ENCODE results near the gene MISP3.
A peak's percentile ranks its signal among the peaks of the same experiment; 100 is the strongest.

The MISP3 gene

GRCh38 chr19:14066134-14066533 is 6.5 kb upstream of the MISP3 start:
- DNase-seq (ENCODE audit: low read depth), result no peak
- H3K4me3 ChIP-seq (ENCODE audit: low read depth, low read length), result no peak overlapping the region
- TF ChIP-seq, protein P1, sequence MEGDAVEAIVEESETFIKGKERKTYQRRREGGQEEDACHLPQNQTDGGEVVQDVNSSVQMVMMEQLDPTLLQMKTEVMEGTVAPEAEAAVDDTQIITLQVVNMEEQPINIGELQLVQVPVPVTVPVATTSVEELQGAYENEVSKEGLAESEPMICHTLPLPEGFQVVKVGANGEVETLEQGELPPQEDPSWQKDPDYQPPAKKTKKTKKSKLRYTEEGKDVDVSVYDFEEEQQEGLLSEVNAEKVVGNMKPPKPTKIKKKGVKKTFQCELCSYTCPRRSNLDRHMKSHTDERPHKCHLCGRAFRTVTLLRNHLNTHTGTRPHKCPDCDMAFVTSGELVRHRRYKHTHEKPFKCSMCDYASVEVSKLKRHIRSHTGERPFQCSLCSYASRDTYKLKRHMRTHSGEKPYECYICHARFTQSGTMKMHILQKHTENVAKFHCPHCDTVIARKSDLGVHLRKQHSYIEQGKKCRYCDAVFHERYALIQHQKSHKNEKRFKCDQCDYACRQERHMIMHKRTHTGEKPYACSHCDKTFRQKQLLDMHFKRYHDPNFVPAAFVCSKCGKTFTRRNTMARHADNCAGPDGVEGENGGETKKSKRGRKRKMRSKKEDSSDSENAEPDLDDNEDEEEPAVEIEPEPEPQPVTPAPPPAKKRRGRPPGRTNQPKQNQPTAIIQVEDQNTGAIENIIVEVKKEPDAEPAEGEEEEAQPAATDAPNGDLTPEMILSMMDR (IDR thresholded peaks at IDR 0.05; ENCODE audit: low read depth, low read length, missing control alignments), result no peak

DNA sequence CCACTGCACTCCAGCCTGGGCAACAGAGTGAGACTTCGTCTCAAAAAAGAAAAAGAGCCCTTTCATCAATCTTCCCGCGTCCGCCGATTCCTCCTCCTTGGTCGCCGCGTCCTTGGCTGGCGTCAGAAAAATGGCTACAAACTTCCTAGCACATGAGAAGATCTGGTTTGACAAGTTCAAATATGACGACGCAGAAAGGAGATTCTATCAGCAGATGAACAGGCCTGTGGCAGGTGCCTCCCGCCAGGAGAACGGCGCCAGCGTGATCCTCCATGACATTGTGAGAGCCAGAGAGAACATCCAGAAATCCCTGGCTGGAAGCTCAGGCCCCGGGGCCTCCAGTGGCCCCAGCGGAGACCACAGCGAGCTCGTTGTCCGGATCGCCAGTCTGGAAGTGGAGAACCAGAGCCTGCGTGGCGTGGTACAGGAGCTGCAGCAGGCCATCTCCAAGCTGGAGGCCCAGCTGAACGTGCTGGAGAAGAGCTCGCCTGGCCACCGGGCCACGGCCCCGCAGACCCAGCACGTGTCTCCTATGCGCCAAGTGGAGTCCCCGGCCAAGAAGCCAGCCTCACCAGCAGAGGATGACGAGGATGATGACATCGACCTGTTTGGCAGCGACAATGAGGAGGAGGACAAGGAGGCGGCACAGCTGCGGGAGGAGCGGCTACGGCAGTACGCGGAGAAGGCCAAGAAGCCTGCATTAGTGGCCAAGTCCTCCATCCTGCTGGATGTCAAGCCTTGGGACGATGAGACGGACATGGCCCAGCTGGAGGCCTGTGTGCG is 2.1 kb upstream of the MISP3 start:
- TF ChIP-seq, protein P1 (IDR thresholded peaks at IDR 0.05; ENCODE audit: low read depth, low read length, missing control alignments), result no peak
- no peak for DNase-seq (ENCODE audit: low read depth)

DNA sequence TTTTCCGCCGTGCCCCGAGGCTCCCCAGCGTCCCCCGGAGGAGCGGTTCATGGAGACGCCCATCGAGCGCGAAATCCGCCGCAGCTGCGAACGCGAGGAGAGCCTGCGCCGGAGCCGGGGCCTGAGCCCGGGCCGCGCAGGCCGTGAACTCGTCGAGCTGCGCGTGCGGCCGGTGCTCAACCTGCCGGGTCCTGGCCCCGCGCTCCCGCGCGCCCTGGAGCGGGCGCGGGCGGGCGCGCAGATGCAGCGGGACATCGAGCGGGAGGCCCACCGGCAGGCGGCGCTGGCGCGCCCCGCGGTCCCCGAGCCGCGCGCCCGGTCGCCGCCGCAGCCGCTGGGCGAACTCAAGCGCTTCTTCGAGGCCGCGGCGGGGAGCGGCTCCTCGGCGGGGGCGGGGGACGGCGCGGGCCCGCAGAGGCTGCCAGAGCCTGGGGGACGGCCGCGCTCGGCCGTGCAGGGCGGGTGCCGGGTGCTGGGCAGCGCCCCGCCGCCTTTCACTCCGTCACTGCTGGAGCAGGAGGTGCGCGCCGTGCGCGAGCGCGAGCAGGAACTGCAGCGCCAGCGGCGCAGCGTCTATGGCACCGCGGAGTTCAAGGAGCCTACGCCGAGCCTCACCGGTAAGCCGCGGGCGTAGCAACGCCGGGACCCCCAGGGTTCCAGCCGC is 807 bp downstream of the MISP3 start:
- peak overlapping the region; percentile 64 for H3K4me3 ChIP-seq (ENCODE audit: low read depth, low read length)
- DNase-seq (ENCODE audit: low read depth), result no peak
- TF ChIP-seq, protein P1 (IDR thresholded peaks at IDR 0.05; ENCODE audit: low read depth, low read length, missing control alignments), result peak; percentile 68

More for the DNA sequence above, 2.1 kb upstream of the MISP3 start:
- no peak overlapping the region for H3K4me3 ChIP-seq (ENCODE audit: low read depth, low read length)

- H3K4me3 ChIP-seq (ENCODE audit: low read depth, low read length), result peak overlapping the region; percentile 64
- DNase-seq (ENCODE audit: low read depth), result no peak
- TF ChIP-seq, protein P1 (IDR thresholded peaks at IDR 0.05; ENCODE audit: low read depth, low read length, missing control alignments), result no peak
Measured at GRCh38 chr19:14073925-14074838, 1.6 kb downstream of the MISP3 start.

GRCh38 chr19:14078411-14078810 is 5.8 kb downstream of the MISP3 start:
- H3K4me3 ChIP-seq (ENCODE audit: low read depth, low read length), result no peak overlapping the region
- DNase-seq (ENCODE audit: low read depth), result no peak
- TF ChIP-seq, protein P1 (IDR thresholded peaks at IDR 0.05; ENCODE audit: low read depth, low read length, missing control alignments), result no peak

DNA sequence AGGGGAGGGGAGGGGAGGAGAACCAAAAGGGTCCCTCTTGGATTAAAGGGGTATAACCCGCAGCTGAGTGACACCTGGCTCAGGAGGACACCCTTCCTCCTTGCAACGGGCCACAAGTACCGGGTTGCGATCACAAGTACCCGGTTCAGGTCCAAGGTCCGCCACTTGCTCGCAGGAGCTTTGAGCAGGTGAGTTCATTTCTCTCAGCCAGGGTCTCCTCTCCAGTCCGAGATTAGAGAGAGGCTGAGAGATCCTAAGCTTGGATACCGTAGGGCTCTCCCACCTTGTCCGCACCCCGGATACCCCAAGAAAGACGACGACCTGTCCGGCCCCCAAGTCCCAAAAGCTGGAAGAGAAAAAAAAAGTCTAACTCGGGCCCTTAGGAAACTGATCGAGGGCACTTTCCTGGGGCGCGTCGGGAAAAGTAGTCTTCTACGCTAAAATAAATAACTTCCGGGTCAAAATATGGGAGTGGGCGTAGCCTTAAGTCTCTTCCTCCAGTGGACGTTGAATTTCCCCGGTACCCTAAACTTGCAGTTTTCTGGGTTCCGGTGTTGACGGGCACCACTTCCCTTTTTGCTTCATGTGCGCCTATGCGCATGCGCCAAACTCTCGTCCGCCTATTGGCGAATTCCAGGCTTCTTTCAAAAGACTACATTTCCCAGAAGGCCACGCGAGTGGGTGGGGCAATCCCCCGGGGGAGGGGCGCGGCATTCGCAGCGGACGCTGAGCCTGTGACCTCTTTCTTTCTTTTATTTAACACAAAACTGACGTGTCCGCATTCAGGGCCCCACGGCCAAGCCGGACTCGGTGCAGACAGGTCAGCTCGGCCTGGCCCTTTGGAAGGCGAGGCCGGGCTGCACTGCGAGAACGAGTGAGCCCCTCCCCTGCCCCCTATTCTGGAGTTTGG is 8.6 kb downstream of the MISP3 start:
- peak overlapping the region; percentile 75 for H3K4me3 ChIP-seq (ENCODE audit: low read depth, low read length)
- peak; percentile 99 for DNase-seq (ENCODE audit: low read depth)
- TF ChIP-seq, protein P1 (IDR thresholded peaks at IDR 0.05; ENCODE audit: low read depth, low read length, missing control alignments), result no peak
